PC-9 (cell line): ENCODE results near the gene JAGN1.

Experiments used
- CTCF ChIP-seq: fragments of 200-600 bp; sonication (generic); conservative IDR thresholded peaks from 2 replicates; pipeline ENCODE4 v1.6.1; 2017; ENCODE audit warnings: mixed run types, antibody characterized with exemption, mild to moderate bottlenecking, moderate library complexity
- EZH2 ChIP-seq: fragments of 200-600 bp; sonication (generic); IDR thresholded peaks from 2 replicates; pipeline ENCODE4 v1.8.0; 2017; ENCODE audit warnings: antibody characterized with exemption, low read depth

- TF ChIP-seq CTCF: no peak
- no peak for TF ChIP-seq EZH2
Observed at GRCh38 chr3:9883706-9884554, 6.5 kb upstream of the JAGN1 start.
